PC-9 (cell line): Measurements from ENCODE around the gene ANKRD33. TPM values are rescaled to one million over a fixed set of nuclear protein-coding genes. Genes with fewer than 3 reads are reported as not detected.

Source experiments
- BruUV-seq: library from RNA; stranded (reverse); fragments of 400-500 nt; replicated peaks from 2 replicates; lab custom pipeline; 2021; lab: Mats Ljungman, UMichigan
- CTCF ChIA-PET: fragments of 300-600 bp; sonication (Branson Sonifier 250); formaldehyde crosslinking; loops from one replicate; lab custom pipeline; 2022; ENCODE audit warnings: antibody characterized with exemption; lab: Charles Lee
- POLR2A ChIA-PET: fragments of 300-600 bp; sonication (Branson Sonifier 250); formaldehyde crosslinking; loops from one replicate; lab custom pipeline; 2022; ENCODE audit warnings: antibody characterized with exemption; ENCODE audit not compliant: unreplicated experiment; lab: Charles Lee
- DNase-seq, 2 experiments: peaks; one replicate each; pipeline versions ENCODE4 v3.0.0 to v3.0.0-alpha.2; 2015 to 2022; ENCODE audit warnings: mixed read lengths in 1 of 2
- H2AFZ ChIP-seq: fragments of 200-600 bp; sonication (generic); 2 replicates; pipeline ENCODE4 v1.8.1; 2017; ENCODE audit warnings: antibody characterized with exemption
- H3F3A ChIP-seq: fragments of 200-600 bp; sonication (generic); 2 replicates; pipeline ENCODE4 v1.8.1; 2017; ENCODE audit warnings: antibody characterized with exemption, mild to moderate bottlenecking, low read depth; ENCODE audit not compliant: insufficient read depth
- H3K27ac ChIP-seq: fragments of 200-600 bp; sonication (generic); 2 replicates; pipeline ENCODE4 v1.6.1; 2016; ENCODE audit warnings: mixed run types
- H3K27me3 ChIP-seq: fragments of 200-600 bp; sonication (generic); 2 replicates; pipeline ENCODE4 v1.6.1; 2016; ENCODE audit warnings: low read depth, mixed run types; ENCODE audit not compliant: insufficient read depth
- H3K36me3 ChIP-seq: fragments of 200-600 bp; sonication (generic); 2 replicates; pipeline ENCODE4 v1.6.1; 2016; ENCODE audit warnings: low read depth, mixed run types
- H3K4me1 ChIP-seq: fragments of 200-600 bp; sonication (generic); replicated peaks from 2 replicates; pipeline ENCODE4 v1.6.1; 2016; ENCODE audit warnings: mixed run types; ENCODE audit not compliant: insufficient read depth
- H3K4me2 ChIP-seq: fragments of 200-600 bp; sonication (generic); 2 replicates; pipeline ENCODE4 v1.6.1; 2017; ENCODE audit warnings: mixed run types
- H3K4me3 ChIP-seq: fragments of 200-600 bp; sonication (generic); 2 replicates; pipeline ENCODE4 v1.6.1; 2016; ENCODE audit warnings: mixed run types
- H3K79me2 ChIP-seq: fragments of 200-600 bp; sonication (generic); 2 replicates; pipeline ENCODE4 v1.6.1; 2017; ENCODE audit warnings: low read depth, mixed run types
- H3K9me2 ChIP-seq: fragments of 200-600 bp; sonication (generic); 2 replicates; pipeline ENCODE4 v1.8.1; 2017; ENCODE audit warnings: mild to moderate bottlenecking; ENCODE audit not compliant: insufficient read depth
- H3K9me3 ChIP-seq: fragments of 200-600 bp; sonication (generic); 2 replicates; pipeline ENCODE4 v1.8.1; 2016; ENCODE audit warnings: low read depth; ENCODE audit not compliant: insufficient read depth
- H4K20me1 ChIP-seq: fragments of 200-600 bp; sonication (generic); 2 replicates; pipeline ENCODE4 v1.8.1; 2017; ENCODE audit not compliant: insufficient read depth
- EZH2 ChIP-seq: fragments of 200-600 bp; sonication (generic); IDR thresholded peaks from 2 replicates; pipeline ENCODE4 v1.8.0; 2017; ENCODE audit warnings: antibody characterized with exemption, low read depth
- intact Hi-C: fragments of 100-400 bp; cut with micrococcal nuclease; formaldehyde crosslinking; loops from one replicate; pipeline ENCODE4 v1.10.0; 2022; ENCODE audit not compliant: unreplicated experiment
- total RNA-seq: library from RNA; stranded (reverse); gene quantifications from 2 replicates; pipeline ENCODE4 v1.2.3, GENCODE V29; 2021
- TF ChIP-seq, protein P1 (sequence below): fragments of 200-600 bp; sonication (generic); conservative IDR thresholded peaks from 2 replicates; pipeline ENCODE4 v1.6.1; 2017; ENCODE audit warnings: mixed run types, antibody characterized with exemption, mild to moderate bottlenecking, moderate library complexity

The ANKRD33 gene
- total RNA-seq, 1 experiment from 2014 or later = not detected

GRCh38 chr12:51891843-51892242 lies 3.9 kb downstream of the ANKRD33 start:
- Histone ChIP-seq H3K4me2 (no peak overlapping the region), H3K9me2 (no peaks in the 10 kb centered on the region), H3K4me3 (no peak overlapping the region), H4K20me1 (no peaks in the 10 kb centered on the region), H2AFZ (no peak overlapping the region), H3K36me3 (no peaks in the 10 kb centered on the region), H3K27me3 (peaks cover 5% of the 10 kb centered on the region; the same call in 1 of the 2 replicates), H3K9me3 (no peaks in the 10 kb centered on the region), H3K79me2 (no peaks in the 10 kb centered on the region), H3K27ac (no peak overlapping the region), H3K4me1 (no peaks in the 10 kb centered on the region), H3F3A (no peaks in the 10 kb centered on the region)
- BruUV-seq = no TSS peak
- DNase-seq = no peak
- intact Hi-C loops = no loop called here
- TF ChIP-seq EZH2 = no peak
- TF ChIP-seq, protein P1, sequence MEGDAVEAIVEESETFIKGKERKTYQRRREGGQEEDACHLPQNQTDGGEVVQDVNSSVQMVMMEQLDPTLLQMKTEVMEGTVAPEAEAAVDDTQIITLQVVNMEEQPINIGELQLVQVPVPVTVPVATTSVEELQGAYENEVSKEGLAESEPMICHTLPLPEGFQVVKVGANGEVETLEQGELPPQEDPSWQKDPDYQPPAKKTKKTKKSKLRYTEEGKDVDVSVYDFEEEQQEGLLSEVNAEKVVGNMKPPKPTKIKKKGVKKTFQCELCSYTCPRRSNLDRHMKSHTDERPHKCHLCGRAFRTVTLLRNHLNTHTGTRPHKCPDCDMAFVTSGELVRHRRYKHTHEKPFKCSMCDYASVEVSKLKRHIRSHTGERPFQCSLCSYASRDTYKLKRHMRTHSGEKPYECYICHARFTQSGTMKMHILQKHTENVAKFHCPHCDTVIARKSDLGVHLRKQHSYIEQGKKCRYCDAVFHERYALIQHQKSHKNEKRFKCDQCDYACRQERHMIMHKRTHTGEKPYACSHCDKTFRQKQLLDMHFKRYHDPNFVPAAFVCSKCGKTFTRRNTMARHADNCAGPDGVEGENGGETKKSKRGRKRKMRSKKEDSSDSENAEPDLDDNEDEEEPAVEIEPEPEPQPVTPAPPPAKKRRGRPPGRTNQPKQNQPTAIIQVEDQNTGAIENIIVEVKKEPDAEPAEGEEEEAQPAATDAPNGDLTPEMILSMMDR = peak; percentile 58
- CTCF ChIA-PET = interaction anchor here (0.6 kb wide), 1 partner anchor 928 kb away, joined by 9 read pairs; no protein-coding TSS in a partner anchor
- POLR2A ChIA-PET = interaction anchor here (0.7 kb wide), 1 partner anchor 543 kb away, joined by 7 read pairs; no protein-coding TSS in a partner anchor

- H3F3A ChIP-seq = no peaks in the 10 kb centered on the region
- no peaks in the 10 kb centered on the region for H3K79me2 ChIP-seq
- no peak overlapping the region for H3K27ac ChIP-seq
- ChIA-PET POLR2A (no interaction called here), CTCF (no interaction called here)
- no peak overlapping the region for H2AFZ ChIP-seq
- DNase-seq = no peak
- H3K9me2 ChIP-seq = no peaks in the 10 kb centered on the region
- intact Hi-C loops = no loop called here
- no peaks in the 10 kb centered on the region for H3K36me3 ChIP-seq
- no peaks in the 10 kb centered on the region for H3K4me1 ChIP-seq
- H3K9me3 ChIP-seq = no peaks in the 10 kb centered on the region
- H4K20me1 ChIP-seq = no peaks in the 10 kb centered on the region
- peaks cover 21% of the 10 kb centered on the region for H3K27me3 ChIP-seq
- no peak overlapping the region for H3K4me3 ChIP-seq
- no peak overlapping the region for H3K4me2 ChIP-seq
- BruUV-seq = no TSS peak
- no peak for TF ChIP-seq EZH2
- TF ChIP-seq, protein P1 = no peak
These were observed 5.9 kb downstream of the ANKRD33 start for GRCh38 chr12:51893786-51894185.

- POLR2A ChIA-PET = no interaction called here
- H3K36me3 ChIP-seq = no peaks in the 10 kb centered on the region
- no TSS peak for BruUV-seq
- TF ChIP-seq EZH2 = no peak
- TF ChIP-seq, protein P1 = no peak
- H4K20me1 ChIP-seq = no peaks in the 10 kb centered on the region
- no peaks in the 10 kb centered on the region for H3K79me2 ChIP-seq
- CTCF ChIA-PET = interaction anchor here (0.6 kb wide), 1 partner anchor 81 kb away, joined by 3 read pairs; no protein-coding TSS in a partner anchor
- no peak overlapping the region for H3K4me3 ChIP-seq
- no peaks in the 10 kb centered on the region for H3K9me3 ChIP-seq
- no peaks in the 10 kb centered on the region for H3K9me2 ChIP-seq
- no peaks in the 10 kb centered on the region for H3F3A ChIP-seq
- no peak overlapping the region for H3K4me2 ChIP-seq
- intact Hi-C loops = loop anchor here (1.0 kb wide), 1 partner anchor 85 kb away; no protein-coding TSS in a partner anchor
- peaks cover 36% of the 10 kb centered on the region for H3K27me3 ChIP-seq
- H3K27ac ChIP-seq = no peak overlapping the region
- H2AFZ ChIP-seq = no peak overlapping the region
- no peak for DNase-seq
- H3K4me1 ChIP-seq = no peaks in the 10 kb centered on the region
These were observed 7.7 kb downstream of the ANKRD33 start for GRCh38 chr12:51895378-51896135.
